K562 (cell line): ENCODE results near the gene FOXA3. TPM values are rescaled to one million over a fixed set of nuclear protein-coding genes. Genes with fewer than 3 reads are reported as not detected.

ENCODE experiments used
- CAMTA2 ChIP-seq: fragments of 250-450 bp; sonication (Bioruptor Pico); conservative IDR thresholded peaks from 2 replicates; pipeline ENCODE4 v1.5.1; 2022
- FOXP4 ChIP-seq: sonication (generic); formaldehyde crosslinking; IDR thresholded peaks from 2 replicates; pipeline ENCODE4 v1.8.0; 2022; ENCODE audit warnings: mild to moderate bottlenecking, missing genetic modification reagents, borderline replicate concordance
- HDAC6 ChIP-seq: IDR thresholded peaks from 2 replicates; pipeline ENCODE4 v1.6.1; 2012; ENCODE audit warnings: low read depth, mild to moderate bottlenecking, control low read depth, inconsistent platforms, low read length, moderate library complexity
- HNRNPUL1 ChIP-seq: fragments of 200-400 bp; formaldehyde crosslinking; IDR thresholded peaks from 2 replicates; pipeline ENCODE4 v1.6.1; 2017; ENCODE audit warnings: low read length
- KDM2B ChIP-seq: fragments of 250-450 bp; sonication (Bioruptor Pico); IDR thresholded peaks from 2 replicates; pipeline ENCODE4 v1.8.0; 2021; ENCODE audit warnings: mild to moderate bottlenecking, moderate library complexity
- KDM4B ChIP-seq, 2 experiments: fragments of 450-650 bp in 1 of 2; sonication (generic) in 1 of 2; IDR thresholded peaks; 2 replicates each; pipeline ENCODE4 v1.6.1; 2016 to 2017; ENCODE audit warnings: borderline replicate concordance in 2 of 2, antibody characterized with exemption in 1 of 2, low read depth in 1 of 2, mild to moderate bottlenecking in 1 of 2
- RNF219 ChIP-seq: fragments of 250-450 bp; sonication (Bioruptor Pico); IDR thresholded peaks from 2 replicates; pipeline ENCODE4 v1.5.0; 2022; ENCODE audit warnings: mild to moderate bottlenecking
- SREBF1 ChIP-seq: fragments of 150-350 bp; IDR thresholded peaks from 2 replicates; pipeline ENCODE4 v1.6.1; 2014; ENCODE audit warnings: antibody characterized with exemption, low read depth, low read length, borderline replicate concordance
- YY1 ChIP-seq, 3 experiments: IDR thresholded peaks; 2 replicates each; pipeline ENCODE4 v1.6.1; 2011; ENCODE audit warnings: low read length in 2 of 3, mild to moderate bottlenecking in 2 of 3, moderate library complexity in 2 of 3, borderline replicate concordance in 1 of 3, control low read depth in 1 of 3, low read depth in 1 of 3; ENCODE audit not compliant: insufficient read depth in 3 of 3, insufficient replicate concordance in 2 of 3, control insufficient read depth in 1 of 3, insufficient read length in 1 of 3; ENCODE audit errors: extremely low read depth in 1 of 3
- ZHX1 ChIP-seq: fragments of 150-350 bp; conservative IDR thresholded peaks from 2 replicates; pipeline ENCODE4 v1.6.1; 2014; ENCODE audit warnings: low read length
- ZNF316 ChIP-seq: fragments of 450-650 bp; IDR thresholded peaks from 2 replicates; pipeline ENCODE4 v1.6.1; 2016
- ZNF408 ChIP-seq: fragments of 250-450 bp; sonication (Bioruptor Pico); IDR thresholded peaks from 2 replicates; pipeline ENCODE4 v1.4.0; 2020; ENCODE audit warnings: low read depth, mild to moderate bottlenecking, moderate library complexity
- ZNF561 ChIP-seq: fragments of 450-650 bp; formaldehyde crosslinking; conservative IDR thresholded peaks from 2 replicates; pipeline ENCODE4 v1.4.0; 2020; ENCODE audit warnings: mild to moderate bottlenecking, moderate library complexity
- ZNF740 ChIP-seq, 3 experiments: fragments of 200-800 bp in 1 of 3; sonication (Bioruptor generic) in 1 of 3; sonication (generic) in 1 of 3; formaldehyde crosslinking in 1 of 3; IDR thresholded peaks; 2 replicates each; pipeline versions ENCODE4 v1.6.1 to v1.8.0; 2016 to 2022; ENCODE audit warnings: mild to moderate bottlenecking in 2 of 3, missing compliant biosample characterization in 2 of 3, missing genetic modification characterization in 2 of 3, missing genetic modification reagents in 1 of 3
- ZNF766 ChIP-seq: fragments of 200-800 bp; sonication (Bioruptor generic); conservative IDR thresholded peaks from 2 replicates; pipeline ENCODE4 v1.6.1; 2016; ENCODE audit warnings: missing genetic modification characterization, missing compliant biosample characterization
- polyA plus RNA-seq, 8 experiments: library from polyadenylated mRNA; depleted of rRNA in 4 of 8; stranded (reverse) in 5 of 8; unstranded in 3 of 8; fragments of >200 nt; fragmentation: Nextera tagmentation in 2 of 8; fragmentation: Illumina TruSeq in 1 of 8; extraction: Ambion mirVana in 2 of 8; extraction: Trizol in 1 of 8; gene quantifications; 2 replicates each; pipeline versions ENCODE4 v1.2.1 to v1.2.3, GENCODE V29; 2011 to 2014; ENCODE audit warnings: inconsistent platforms in 1 of 8, missing spikeins in 1 of 8
- total RNA-seq, 7 experiments: library from RNA; depleted of rRNA in 6 of 7; stranded (reverse); fragments of >200 nt in 6 of 7; fragmentation: Illumina TruSeq in 2 of 7; extraction: Trizol in 2 of 7; gene quantifications; 2 replicates each; pipeline versions ENCODE4 v1.2.1 to v1.2.3, GENCODE V29; 2011 to 2021; ENCODE audit warnings: low replicate concordance in 1 of 7

Gene FOXA3
- total and polyA plus RNA-seq, 9 of the 15 experiments (the other 6 are each of a cell fraction or from before 2014, with no cell fraction given): 1.3 to 15.5 (median 4.7) TPM

GRCh38 chr19:45882652-45883585, 18.8 kb downstream of the FOXA3 start (continued):
- TF ChIP-seq YY1 (IDR thresholded peaks at IDR 0.05; ENCODE audit: borderline replicate concordance in 1 of 3, control insufficient read depth in 1 of 3, extremely low read depth in 1 of 3, insufficient read depth in 3 of 3, insufficient read length in 1 of 3, insufficient replicate concordance in 2 of 3, low read depth in 1 of 3, low read length in 2 of 3) (peak in 2 of 3 experiments; percentile 62 to 66), ZHX1 (0 out of 2 replicates have a peak, but pooled peaks have one; percentile 65), RNF219 (no peak), HNRNPUL1 (no peak), ZNF316 (no peak), ZNF740 (CRISPR knock-in tag; IDR thresholded peaks at IDR 0.05) (peak; percentile 93), ZNF740 (tag; IDR thresholded peaks at IDR 0.05) (no peak; a peak in 1 of 4 replicates), SREBF1 (no peak), FOXP4 (CRISPR knock-in tag) (0 out of 2 replicates have a peak, but pooled peaks have one; percentile 60), KDM2B (no peak), KDM4B (IDR thresholded peaks at IDR 0.05; ENCODE audit: borderline replicate concordance in 2 of 2, low read depth in 1 of 2) (no peak), CAMTA2 (CRISPR knock-in tag) (no peak), ZNF408 (no peak), ZNF561 (CRISPR knock-in tag) (no peak), HDAC6 (no peak), ZNF766 (CRISPR knock-in tag) (no peak)
